Caco-2 (cell line): Measurements from ENCODE around the gene ERVW-1. TPM values are rescaled to one million over a fixed set of nuclear protein-coding genes. Genes with fewer than 3 reads are reported as not detected.
"Not testable (repeated sequence)": the region's sequence is repeated elsewhere in the genome, so short reads cannot be mapped to it uniquely, and the experiment has no call there.

Experiments
- BruUV-seq: library from RNA; stranded (reverse); fragments of 400-500 nt; replicated peaks from 2 replicates; lab custom pipeline; 2021; lab: Mats Ljungman, UMichigan
- CTCF ChIA-PET: fragments of 300-600 bp; sonication (Branson Sonifier 250); formaldehyde crosslinking; loops from one replicate; lab custom pipeline; 2022; ENCODE audit warnings: antibody characterized with exemption; lab: Charles Lee
- POLR2A ChIA-PET: fragments of 300-600 bp; sonication (Branson Sonifier 250); formaldehyde crosslinking; loops from one replicate; lab custom pipeline; 2022; ENCODE audit warnings: antibody characterized with exemption; lab: Charles Lee
- DNase-seq, 2 experiments: peaks; one replicate each; pipeline versions ENCODE4 v3.0.0 to v3.0.0-alpha.2; 2020 to 2022
- H3K27me3 ChIP-seq: replicated peaks from 2 replicates; pipeline ENCODE4 v1.6.0; 2011; ENCODE audit warnings: low read length; ENCODE audit not compliant: control insufficient read depth, insufficient read depth
- H3K36me3 ChIP-seq: 2 replicates; pipeline ENCODE4 v1.5.1; 2011; ENCODE audit warnings: low read length; ENCODE audit not compliant: control insufficient read depth, insufficient read depth
- H3K4me1 ChIP-seq: fragments of 250-450 bp; sonication (Bioruptor Pico); 2 replicates; pipeline ENCODE4 v1.5.1; 2020; ENCODE audit warnings: mild to moderate bottlenecking
- H3K4me3 ChIP-seq: 2 replicates; pipeline ENCODE4 v1.5.1; 2011; ENCODE audit warnings: low read depth, mild to moderate bottlenecking, control low read depth, low read length
- H3K9me3 ChIP-seq: fragments of 250-450 bp; sonication (Bioruptor Pico); 2 replicates; pipeline ENCODE4 v1.5.1; 2020; ENCODE audit warnings: mild to moderate bottlenecking, moderate library complexity
- H3K27ac Mint-ChIP-seq: one replicate; pipeline ENCODE4 v1.8.0; 2022; ENCODE audit warnings: mixed read lengths; ENCODE audit not compliant: unreplicated experiment
- H3K27me3 Mint-ChIP-seq: one replicate; pipeline ENCODE4 v1.8.0; 2022; ENCODE audit warnings: mixed read lengths; ENCODE audit not compliant: insufficient read depth, unreplicated experiment
- H3K36me3 Mint-ChIP-seq: one replicate; pipeline ENCODE4 v1.8.0; 2022; ENCODE audit warnings: mild to moderate bottlenecking, mixed read lengths; ENCODE audit not compliant: insufficient read depth, unreplicated experiment
- H3K4me1 Mint-ChIP-seq: one replicate; pipeline ENCODE4 v1.8.0; 2022; ENCODE audit warnings: low read depth, mixed read lengths; ENCODE audit not compliant: unreplicated experiment
- H3K4me3 Mint-ChIP-seq: one replicate; pipeline ENCODE4 v1.8.0; 2022; ENCODE audit warnings: mild to moderate bottlenecking, moderate library complexity, mixed read lengths; ENCODE audit not compliant: unreplicated experiment
- H3K9me3 Mint-ChIP-seq: one replicate; pipeline ENCODE4 v1.8.0; 2022; ENCODE audit warnings: mixed read lengths; ENCODE audit not compliant: unreplicated experiment
- intact Hi-C: fragments of 100-400 bp; cut with micrococcal nuclease; formaldehyde crosslinking; loops from one replicate; pipeline ENCODE4 v1.10.0; 2022; ENCODE audit not compliant: unreplicated experiment
- total RNA-seq: library from RNA; stranded (reverse); gene quantifications from 2 replicates; pipeline ENCODE4 v1.2.3, GENCODE V29; 2022
- TF ChIP-seq, protein P1 (sequence below), 2 experiments: fragments of 200-600 bp in 1 of 2; IDR thresholded peaks; 1 replicate in 1 of 2; 2 replicates in 1 of 2; pipeline versions ENCODE4 v1.5.1 to v1.8.0; 2011 to 2022; ENCODE audit warnings: antibody characterized with exemption in 1 of 2, control low read depth in 1 of 2, inconsistent platforms in 1 of 2, low read depth in 1 of 2, low read length in 1 of 2, mild to moderate bottlenecking in 1 of 2, moderate library complexity in 1 of 2; ENCODE audit not compliant: insufficient read depth in 1 of 2, severe bottlenecking in 1 of 2, unreplicated experiment in 1 of 2

Gene ERVW-1
- total RNA-seq, 1 experiment from 2014 or later, result not detected

DNA sequence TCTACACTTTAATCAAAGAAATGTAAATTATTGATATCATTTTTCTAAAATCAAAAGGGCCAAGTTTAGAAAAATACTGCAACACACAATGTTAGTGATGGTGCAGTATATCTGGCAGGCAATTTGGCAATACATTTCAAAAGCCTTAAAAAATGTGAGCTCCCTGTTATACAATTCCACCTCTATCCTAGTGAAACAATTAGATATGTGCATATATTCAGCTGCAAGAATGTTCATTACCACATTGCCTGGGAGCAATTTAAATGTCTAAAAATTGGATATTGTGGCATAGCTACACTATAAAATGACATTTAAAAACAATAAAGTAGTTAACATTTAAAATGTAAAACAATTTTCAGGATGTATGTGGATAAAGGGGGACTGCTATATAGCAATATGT, 10.1 kb upstream of the ERVW-1 start:
- no peak for DNase-seq
- CTCF ChIA-PET, result no interaction called here
- Mint-ChIP-seq H3K9me3 (no peaks in the 10 kb centered on the region), H3K27me3 (no peaks in the 10 kb centered on the region), H3K36me3 (peaks cover 12% of the 10 kb centered on the region), H3K4me3 (no peak overlapping the region), H3K4me1 (no peaks in the 10 kb centered on the region), H3K27ac (no peak overlapping the region)
- intact Hi-C loops, result no loop called here
- Histone ChIP-seq H3K36me3 (no peaks in the 10 kb centered on the region), H3K27me3 (no peaks in the 10 kb centered on the region), H3K4me1 (no peaks in the 10 kb centered on the region), H3K9me3 (no peaks in the 10 kb centered on the region), H3K4me3 (no peak overlapping the region)
- TF ChIP-seq, protein P1, sequence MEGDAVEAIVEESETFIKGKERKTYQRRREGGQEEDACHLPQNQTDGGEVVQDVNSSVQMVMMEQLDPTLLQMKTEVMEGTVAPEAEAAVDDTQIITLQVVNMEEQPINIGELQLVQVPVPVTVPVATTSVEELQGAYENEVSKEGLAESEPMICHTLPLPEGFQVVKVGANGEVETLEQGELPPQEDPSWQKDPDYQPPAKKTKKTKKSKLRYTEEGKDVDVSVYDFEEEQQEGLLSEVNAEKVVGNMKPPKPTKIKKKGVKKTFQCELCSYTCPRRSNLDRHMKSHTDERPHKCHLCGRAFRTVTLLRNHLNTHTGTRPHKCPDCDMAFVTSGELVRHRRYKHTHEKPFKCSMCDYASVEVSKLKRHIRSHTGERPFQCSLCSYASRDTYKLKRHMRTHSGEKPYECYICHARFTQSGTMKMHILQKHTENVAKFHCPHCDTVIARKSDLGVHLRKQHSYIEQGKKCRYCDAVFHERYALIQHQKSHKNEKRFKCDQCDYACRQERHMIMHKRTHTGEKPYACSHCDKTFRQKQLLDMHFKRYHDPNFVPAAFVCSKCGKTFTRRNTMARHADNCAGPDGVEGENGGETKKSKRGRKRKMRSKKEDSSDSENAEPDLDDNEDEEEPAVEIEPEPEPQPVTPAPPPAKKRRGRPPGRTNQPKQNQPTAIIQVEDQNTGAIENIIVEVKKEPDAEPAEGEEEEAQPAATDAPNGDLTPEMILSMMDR (IDR thresholded peaks at IDR 0.05; ENCODE audit: insufficient read depth in 1 of 2, low read depth in 1 of 2, low read length in 1 of 2, severe bottlenecking in 1 of 2, unreplicated experiment in 1 of 2), result no peak
- POLR2A ChIA-PET, result no interaction called here
- no TSS peak for BruUV-seq

DNA sequence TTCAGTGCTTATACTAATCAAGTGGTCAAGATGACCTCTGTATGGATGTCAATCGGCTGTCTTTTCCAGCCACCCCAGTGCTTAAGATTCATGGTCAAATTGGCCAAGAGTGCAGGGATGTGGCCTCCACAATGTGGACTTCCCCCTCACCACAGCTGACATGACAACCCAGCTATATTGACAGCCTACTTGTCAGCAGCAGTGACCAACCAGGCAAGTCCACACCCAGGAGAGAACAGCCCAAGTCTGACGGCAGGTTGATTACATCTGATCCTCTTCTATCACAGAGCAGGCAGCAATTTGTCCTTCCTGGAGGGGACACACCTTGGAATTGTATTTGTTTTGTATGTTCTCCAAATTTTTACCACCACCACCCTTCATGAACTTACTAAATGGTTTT, 8.2 kb upstream of the ERVW-1 start:
- Histone ChIP-seq H3K4me1 (no peaks in the 10 kb centered on the region), H3K9me3 (no peaks in the 10 kb centered on the region), H3K36me3 (no peaks in the 10 kb centered on the region), H3K4me3 (no peak overlapping the region), H3K27me3 (no peaks in the 10 kb centered on the region)
- Mint-ChIP-seq H3K27me3 (no peaks in the 10 kb centered on the region), H3K27ac (no peak overlapping the region), H3K4me1 (no peaks in the 10 kb centered on the region), H3K9me3 (no peaks in the 10 kb centered on the region), H3K36me3 (peaks cover 12% of the 10 kb centered on the region), H3K4me3 (no peak overlapping the region)
- CTCF ChIA-PET, result no interaction called here
- DNase-seq, result no peak
- TF ChIP-seq, protein P1 (IDR thresholded peaks at IDR 0.05; ENCODE audit: insufficient read depth in 1 of 2, low read depth in 1 of 2, low read length in 1 of 2, severe bottlenecking in 1 of 2, unreplicated experiment in 1 of 2), result no peak
- intact Hi-C loops, result no loop called here
- BruUV-seq, result no TSS peak
- POLR2A ChIA-PET, result no interaction called here

DNA sequence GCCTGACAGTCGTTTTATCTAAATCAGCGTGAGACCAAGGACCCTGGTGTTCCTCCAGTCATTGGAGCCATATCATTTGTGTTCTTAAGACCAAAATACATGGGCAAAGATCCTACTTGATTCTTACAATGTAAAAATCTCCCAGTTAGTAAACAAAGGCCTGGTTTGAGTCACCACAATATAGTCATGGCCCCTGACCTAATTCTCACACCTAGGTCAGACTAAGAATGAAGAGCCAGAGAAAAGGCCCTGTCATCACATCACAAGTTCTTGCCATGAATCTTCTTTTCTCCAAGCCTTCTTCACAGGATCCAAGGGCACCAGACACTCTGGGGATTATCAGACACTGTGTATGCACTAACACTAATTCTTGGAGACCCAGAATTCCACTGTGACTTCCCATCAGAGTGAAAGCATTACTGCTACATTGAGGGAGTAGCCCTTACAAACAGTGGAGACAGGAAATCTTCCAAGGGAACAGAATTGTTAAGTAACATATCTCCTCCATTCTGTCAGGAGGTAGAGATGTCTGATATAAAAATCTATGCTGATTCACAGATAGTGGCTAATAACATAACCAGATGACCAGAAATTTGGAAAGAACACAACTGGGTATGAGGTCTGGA, 7.6 kb upstream of the ERVW-1 start:
- CTCF ChIA-PET, result no interaction called here
- no peak overlapping the region for H3K4me3 Mint-ChIP-seq
- no TSS peak for BruUV-seq

DNA sequence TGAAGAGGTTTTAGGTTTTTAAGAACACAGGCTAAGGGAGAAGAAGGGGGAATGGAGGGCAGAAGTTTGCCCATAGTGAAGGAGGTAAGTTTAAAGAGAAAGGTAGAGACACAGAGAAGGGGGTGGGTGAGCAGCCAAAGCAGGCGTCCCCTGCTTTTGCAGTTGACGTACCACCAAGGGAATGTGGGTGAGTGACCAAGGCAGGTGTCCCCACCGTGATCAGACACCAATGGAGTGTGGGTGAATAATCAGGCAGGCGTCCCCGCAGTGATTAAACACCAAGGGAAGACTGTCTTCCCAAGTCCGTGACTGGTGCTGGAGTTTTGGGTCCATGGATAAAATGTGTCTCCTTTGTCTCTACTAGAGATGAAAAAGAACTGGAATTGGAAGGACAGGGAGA, 6.5 kb upstream of the ERVW-1 start:
- CTCF ChIA-PET, BruUV-seq, H3K36me3 Mint-ChIP-seq, DNase-seq, H3K27me3 Mint-ChIP-seq, intact Hi-C loops, H3K4me1 ChIP-seq, H3K9me3 ChIP-seq, H3K4me1 Mint-ChIP-seq, H3K4me3 Mint-ChIP-seq, H3K36me3 ChIP-seq, H3K27me3 ChIP-seq, H3K4me3 ChIP-seq, H3K9me3 Mint-ChIP-seq, POLR2A ChIA-PET, H3K27ac Mint-ChIP-seq: not testable (repeated sequence)

More for the DNA sequence above, 7.6 kb upstream of the ERVW-1 start:
- no peak overlapping the region for H3K27ac Mint-ChIP-seq
- no peaks in the 10 kb centered on the region for H3K9me3 Mint-ChIP-seq
- no peaks in the 10 kb centered on the region for H3K4me1 ChIP-seq
- H3K4me1 Mint-ChIP-seq, result no peaks in the 10 kb centered on the region
- no peaks in the 10 kb centered on the region for H3K9me3 ChIP-seq
- intact Hi-C loops, result no loop called here
- no peaks in the 10 kb centered on the region for H3K27me3 ChIP-seq
- TF ChIP-seq, protein P1 (IDR thresholded peaks at IDR 0.05; ENCODE audit: insufficient read depth in 1 of 2, low read depth in 1 of 2, low read length in 1 of 2, severe bottlenecking in 1 of 2, unreplicated experiment in 1 of 2), result no peak
- no peak overlapping the region for H3K4me3 ChIP-seq
- POLR2A ChIA-PET, result no interaction called here
- no peaks in the 10 kb centered on the region for H3K27me3 Mint-ChIP-seq
- DNase-seq, result no peak
- peaks cover 12% of the 10 kb centered on the region for H3K36me3 Mint-ChIP-seq
- no peaks in the 10 kb centered on the region for H3K36me3 ChIP-seq

DNA sequence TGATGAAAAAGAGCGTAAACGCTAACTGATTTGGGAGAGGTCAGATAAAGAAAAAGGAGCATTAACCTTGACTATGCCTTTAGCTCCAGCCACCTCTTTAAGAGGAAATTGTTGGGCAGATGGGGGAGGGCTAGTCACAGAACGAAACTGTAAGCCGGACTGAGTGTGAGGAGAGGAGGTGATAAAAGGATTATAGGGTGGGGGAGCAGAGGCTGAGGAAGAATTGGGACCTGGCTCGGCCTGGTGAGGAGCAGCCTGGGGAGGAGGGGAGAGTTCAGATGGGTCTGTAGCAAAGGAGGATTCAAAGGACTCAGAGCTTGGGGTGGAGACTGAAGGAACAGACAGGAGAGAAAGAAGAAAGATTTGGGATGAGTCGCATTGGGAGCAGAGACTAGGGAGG, 5.9 kb upstream of the ERVW-1 start:
- H3K4me1 ChIP-seq, BruUV-seq, H3K27ac Mint-ChIP-seq, DNase-seq, H3K4me3 Mint-ChIP-seq, H3K4me3 ChIP-seq, POLR2A ChIA-PET, H3K9me3 Mint-ChIP-seq, H3K36me3 ChIP-seq, H3K9me3 ChIP-seq, H3K27me3 Mint-ChIP-seq, CTCF ChIA-PET, H3K4me1 Mint-ChIP-seq, intact Hi-C loops, H3K27me3 ChIP-seq, H3K36me3 Mint-ChIP-seq: not testable (repeated sequence)
